Measurements from ENCODE around the gene RND2. TPM values are rescaled to one million over a fixed set of nuclear protein-coding genes. Genes with fewer than 3 reads are reported as not detected.
A peak's percentile ranks its signal among the peaks of the same experiment; 100 is the strongest.

The RND2 gene
- total and polyA plus RNA-seq, 4 donors, result 1.9 to 2.8 (median 2.2) TPM

GRCh38 chr17:43034894-43035293 lies 9.9 kb downstream of the RND2 start:
- no peak overlapping the region for H3K9ac ChIP-seq (ENCODE audit: low read depth in 1 of 2, low read length in 2 of 2)
- H3K4me1 ChIP-seq (ENCODE audit: control insufficient read depth in 4 of 4, insufficient read depth in 4 of 4, low read length in 3 of 4), result peaks cover 2 to 19% (median 12%) of the 10 kb centered on the region in 4 donors
- no peaks in the 10 kb centered on the region for H3K9me3 ChIP-seq (ENCODE audit: control insufficient read depth in 4 of 4, low read length in 3 of 4)
- TF ChIP-seq HNF4G (IDR thresholded peaks at IDR 0.05), result no peak
- no peak for TF ChIP-seq SP1 (IDR thresholded peaks at IDR 0.05)
- TF ChIP-seq NR2F2 (IDR thresholded peaks at IDR 0.05), result no peak
- no peak for TF ChIP-seq ZBTB33 (IDR thresholded peaks at IDR 0.05)
- TF ChIP-seq RAD21 (IDR thresholded peaks at IDR 0.05), result no peak
- no peak overlapping the region for H3K27ac ChIP-seq (ENCODE audit: low read depth in 1 of 2, low read length in 2 of 2)
- no peak overlapping the region for H3K4me3 ChIP-seq (ENCODE audit: low read depth in 1 of 3, low read length in 3 of 3)
- no peaks in the 10 kb centered on the region for H3K36me3 ChIP-seq (ENCODE audit: control insufficient read depth in 4 of 4, insufficient read depth in 3 of 4, low read depth in 1 of 4, low read length in 3 of 4)
- DNase-seq (ENCODE audit: low spot score), result no peak
- no peaks in the 10 kb centered on the region for H3K27me3 ChIP-seq (ENCODE audit: control insufficient read depth in 4 of 4, insufficient read depth in 4 of 4, low read length in 3 of 4)
- WGBS, result 94% methylated on average over 3 of the region's 3 CpGs

GRCh38 chr17:43039646-43040045 lies 14.6 kb downstream of the RND2 start:
- H3K27ac ChIP-seq (ENCODE audit: low read depth in 1 of 2, low read length in 2 of 2), result peak overlapping the region in 1 of 2 donors; percentile 10
- no peaks in the 10 kb centered on the region for H3K27me3 ChIP-seq (ENCODE audit: control insufficient read depth in 4 of 4, insufficient read depth in 4 of 4, low read length in 3 of 4)
- no peaks in the 10 kb centered on the region for H3K9me3 ChIP-seq (ENCODE audit: control insufficient read depth in 4 of 4, low read length in 3 of 4)
- no peak for TF ChIP-seq ZBTB33 (IDR thresholded peaks at IDR 0.05)
- TF ChIP-seq JUND (IDR thresholded peaks at IDR 0.05), result no peak
- TF ChIP-seq REST (IDR thresholded peaks at IDR 0.05), result no peak
- no peak for TF ChIP-seq SP1 (IDR thresholded peaks at IDR 0.05)
- TF ChIP-seq RXRA (IDR thresholded peaks at IDR 0.05), result no peak
- no peak for TF ChIP-seq RAD21 (IDR thresholded peaks at IDR 0.05)
- TF ChIP-seq FOXA2 (IDR thresholded peaks at IDR 0.05), result no peak
- TF ChIP-seq GABPA (IDR thresholded peaks at IDR 0.05 in 1 of 2, conservative IDR thresholded peaks at IDR 0.05 in 1 of 2), result no peak
- no peak for TF ChIP-seq FOXA1 (IDR thresholded peaks at IDR 0.05)
- no peak for TF ChIP-seq NR2F2 (IDR thresholded peaks at IDR 0.05)
- no peak for TF ChIP-seq HNF4G (IDR thresholded peaks at IDR 0.05)
- no peak for TF ChIP-seq HNF4A (conservative IDR thresholded peaks at IDR 0.05)
- TF ChIP-seq EGR1 (IDR thresholded peaks at IDR 0.05; ENCODE audit: low read depth in 2 of 2), result no peak
- no peak for TF ChIP-seq YY1 (IDR thresholded peaks at IDR 0.05)
- no peak for TF ChIP-seq MAX (IDR thresholded peaks at IDR 0.05)
- TF ChIP-seq ATF3 (IDR thresholded peaks at IDR 0.05), result no peak
- TF ChIP-seq TAF1 (conservative IDR thresholded peaks at IDR 0.05), result no peak
- TF ChIP-seq CTCF (IDR thresholded peaks at IDR 0.05; ENCODE audit: low read depth, low read length, missing input control), result no peak
- H3K4me1 ChIP-seq (ENCODE audit: control insufficient read depth in 4 of 4, insufficient read depth in 4 of 4, low read length in 3 of 4), result peaks cover 5 to 32% (median 28%) of the 10 kb centered on the region in 4 donors
- H3K9ac ChIP-seq (ENCODE audit: low read depth in 1 of 2, low read length in 2 of 2), result no peak overlapping the region
- no peak for DNase-seq (ENCODE audit: low spot score)
- no peak overlapping the region for H3K4me3 ChIP-seq (ENCODE audit: low read depth in 1 of 3, low read length in 3 of 3)
- WGBS, result 93% methylated on average over 2 of the region's 2 CpGs
- no peaks in the 10 kb centered on the region for H3K36me3 ChIP-seq (ENCODE audit: control insufficient read depth in 4 of 4, insufficient read depth in 3 of 4, low read depth in 1 of 4, low read length in 3 of 4)
